ENCODE measurements around the gene TMEM11.

Gene TMEM11

GRCh38 chr17:21169496-21169895 is 44.5 kb downstream of the TMEM11 start:
- no peak for DNase-seq (ENCODE audit: extremely low read depth, low read depth)
- no peak for TF ChIP-seq CTCF (IDR thresholded peaks at IDR 0.05; ENCODE audit: low read depth, low read length, missing control alignments)
- no peak overlapping the region for H3K4me3 ChIP-seq (replicated peaks; ENCODE audit: low read depth, low read length)

- no peak for DNase-seq (ENCODE audit: extremely low read depth, low read depth)
- no peak overlapping the region for H3K4me3 ChIP-seq (replicated peaks; ENCODE audit: low read depth, low read length)
- TF ChIP-seq CTCF (IDR thresholded peaks at IDR 0.05; ENCODE audit: low read depth, low read length, missing control alignments) = no peak
Measured at GRCh38 chr17:21168555-21168865, 45.5 kb downstream of the TMEM11 start.

- no peak for DNase-seq (ENCODE audit: extremely low read depth, low read depth)
- TF ChIP-seq CTCF (IDR thresholded peaks at IDR 0.05; ENCODE audit: low read depth, low read length, missing control alignments) = no peak
- H3K4me3 ChIP-seq (replicated peaks; ENCODE audit: low read depth, low read length) = no peak overlapping the region
Measured at GRCh38 chr17:21167303-21167702, 46.7 kb downstream of the TMEM11 start.

- H3K4me3 ChIP-seq (replicated peaks; ENCODE audit: low read depth, low read length) = no peak overlapping the region
- no peak for DNase-seq (ENCODE audit: extremely low read depth, low read depth)
- no peak for TF ChIP-seq CTCF (IDR thresholded peaks at IDR 0.05; ENCODE audit: low read depth, low read length, missing control alignments)
Measured at GRCh38 chr17:21166595-21167210, 47.3 kb downstream of the TMEM11 start.

GRCh38 chr17:21165922-21166594 is 47.9 kb downstream of the TMEM11 start:
- TF ChIP-seq CTCF (IDR thresholded peaks at IDR 0.05; ENCODE audit: low read depth, low read length, missing control alignments) = no peak
- H3K4me3 ChIP-seq (replicated peaks; ENCODE audit: low read depth, low read length) = no peak overlapping the region
- no peak for DNase-seq (ENCODE audit: extremely low read depth, low read depth)

GRCh38 chr17:21164620-21165019 is 49.3 kb downstream of the TMEM11 start:
- no peak for TF ChIP-seq CTCF (IDR thresholded peaks at IDR 0.05; ENCODE audit: low read depth, low read length, missing control alignments)
- no peak for DNase-seq (ENCODE audit: extremely low read depth, low read depth)

GRCh38 chr17:21164216-21164615 is 49.7 kb downstream of the TMEM11 start:
- no peak overlapping the region for H3K4me3 ChIP-seq (replicated peaks; ENCODE audit: low read depth, low read length)
- TF ChIP-seq CTCF (IDR thresholded peaks at IDR 0.05; ENCODE audit: low read depth, low read length, missing control alignments) = no peak
- no peak for DNase-seq (ENCODE audit: extremely low read depth, low read depth)

More at GRCh38 chr17:21164620-21165019, 49.3 kb downstream of the TMEM11 start:
- no peak overlapping the region for H3K4me3 ChIP-seq (replicated peaks; ENCODE audit: low read depth, low read length)
